Smooth muscle cell of trachea (primary cell): ENCODE results near the gene COL20A1. TPM values are rescaled to one million over a fixed set of nuclear protein-coding genes. Genes with fewer than 3 reads are reported as not detected.

Experiments used
- total RNA-seq: library from RNA; depleted of rRNA; stranded (reverse); fragments of >200 nt; gene quantifications from 2 replicates; pipeline ENCODE4 v1.2.1, GENCODE V29; 2014

COL20A1 gene
- total RNA-seq, result under 0.01 TPM in 2 replicates

GRCh38 chr20:63292904-63293303 is at the start of gene COL20A1:
TSS of gene COL20A1 (plus strand) at chr20:63293186. CDS start at chr20:63295108, 1,922 bp downstream.

GRCh38 chr20:63254232-63254605 is 38.8 kb upstream of the COL20A1 start, which contains the start of gene NKAIN4:
TSS of gene NKAIN4 (minus strand) at chr20:63254463. CDS start at chr20:63254450, 13 bp downstream.

GRCh38 chr20:63272105-63273058 is 20.6 kb upstream of the COL20A1 start, which contains the start of gene ARFGAP1:
TSS of gene ARFGAP1 (plus strand) at chr20:63272813. CDS start at chr20:63275581, 2,768 bp downstream.

GRCh38 chr20:63360850-63361518 is 68.0 kb downstream of the COL20A1 start, which contains the start of gene CHRNA4:
TSS of gene CHRNA4 (minus strand) at chr20:63361349. CDS start at chr20:63361165, 184 bp downstream.

Other genes with a start within 250 kb of the COL20A1 start
- 19.3 and 26.1 TPM in 2 replicates for gene YTHDF1, start 77.1 kb upstream of the COL20A1 start, total RNA-seq
- gene BIRC7, start 57.3 kb upstream of the COL20A1 start, total RNA-seq, result 0.17 TPM in 1 of 2 replicates, not detected in the other
- gene NKAIN4, start 38.7 kb upstream of the COL20A1 start, total RNA-seq, result not detected in 2 replicates
- 86.0 and 103 TPM in 2 replicates for gene ARFGAP1, start 20.4 kb upstream of the COL20A1 start, total RNA-seq
- gene CHRNA4, start 68.2 kb downstream of the COL20A1 start, total RNA-seq, result not detected in 2 replicates
- under 0.01 TPM in 1 of 2 replicates, not detected in the other for gene KCNQ2, start 179.5 kb downstream of the COL20A1 start, total RNA-seq
- 0.87 and 8.6 TPM in 2 replicates for gene EEF1A2, start 205.9 kb downstream of the COL20A1 start, total RNA-seq
- gene PPDPF, start 227.6 kb downstream of the COL20A1 start, total RNA-seq, result 56.0 and 105 TPM in 2 replicates
- 0.17 TPM in 1 of 2 replicates, not detected in the other for gene PTK6, start 244.2 kb downstream of the COL20A1 start, total RNA-seq